HG02943 (cell line): ENCODE data around the gene PCCA.
"Not testable (repeated sequence)": the region's sequence is repeated elsewhere in the genome, so short reads cannot be mapped to it uniquely, and the experiment has no call there.

ENCODE experiments used
- ATAC-seq: cut with Tn5 transposase; IDR thresholded peaks from one replicate; pipeline ENCODE4 v1.9.1; 2021; ENCODE audit warnings: mild to moderate bottlenecking, low read depth, moderate library complexity; ENCODE audit not compliant: unreplicated experiment

Gene PCCA

GRCh38 chr13:100096526-100096925 lies 7.6 kb downstream of the PCCA start:
- ATAC-seq: no peak

- no peak for ATAC-seq
Observed at GRCh38 chr13:100097821-100098220, 8.9 kb downstream of the PCCA start.

GRCh38 chr13:100098445-100099116 lies 9.7 kb downstream of the PCCA start:
- no peak for ATAC-seq

GRCh38 chr13:100099117-100099445 lies 10.2 kb downstream of the PCCA start:
- ATAC-seq: not testable (repeated sequence)

- ATAC-seq: no peak
Observed at GRCh38 chr13:100100115-100100879, 11.4 kb downstream of the PCCA start.

GRCh38 chr13:100102042-100102441 lies 13.1 kb downstream of the PCCA start:
- no peak for ATAC-seq

GRCh38 chr13:100106005-100106404 lies 17.1 kb downstream of the PCCA start:
- no peak for ATAC-seq

GRCh38 chr13:100106705-100107104 lies 17.8 kb downstream of the PCCA start:
- ATAC-seq: no peak

- peak; percentile 68 for ATAC-seq
Observed at GRCh38 chr13:100108913-100109507, 20.1 kb downstream of the PCCA start.

- ATAC-seq: no peak
Observed at GRCh38 chr13:100110269-100110668, 21.4 kb downstream of the PCCA start.

- ATAC-seq: no peak
Observed at GRCh38 chr13:100112186-100112838, 23.4 kb downstream of the PCCA start.

GRCh38 chr13:100115693-100116254 lies 26.9 kb downstream of the PCCA start:
- no peak for ATAC-seq

- ATAC-seq: no peak
Observed at GRCh38 chr13:100124265-100124664, 35.4 kb downstream of the PCCA start.

GRCh38 chr13:100125946-100126345 lies 37.1 kb downstream of the PCCA start:
- no peak for ATAC-seq

- ATAC-seq: no peak
Observed at GRCh38 chr13:100128373-100128772, 39.5 kb downstream of the PCCA start.

- no peak for ATAC-seq
Observed at GRCh38 chr13:100128838-100129237, 39.9 kb downstream of the PCCA start.

- ATAC-seq: peak; percentile 89
Observed at GRCh38 chr13:100129605-100130004, 40.7 kb downstream of the PCCA start.

- no peak for ATAC-seq
Observed at GRCh38 chr13:100130092-100130491, 41.2 kb downstream of the PCCA start.

GRCh38 chr13:100130930-100131511 lies 42.1 kb downstream of the PCCA start:
- no peak for ATAC-seq

GRCh38 chr13:100131863-100132574 lies 43.1 kb downstream of the PCCA start:
- no peak for ATAC-seq
